ENCODE measurements around the gene SOX13. TPM values are rescaled to one million over a fixed set of nuclear protein-coding genes. Genes with fewer than 3 reads are reported as not detected.

Gene SOX13
- total and polyA plus RNA-seq, 3 donors from 2014 or later, result 17.8 to 33.4 (median 29.1) TPM

GRCh38 chr1:204067935-204068334 is 5.0 kb upstream of the SOX13 start:
- 93 to 96% methylated on average over 5 of the region's 5 CpGs for WGBS, 2 donors
- Histone ChIP-seq H3K4me3 (no peak overlapping the region), H3K27ac (no peak overlapping the region), H3K36me3 (ENCODE audit: low read depth, missing control alignments) (no peaks in the 10 kb centered on the region), H3K4me1 (peaks cover 4% of the 10 kb centered on the region), H3K9me3 (no peaks in the 10 kb centered on the region), H3K27me3 (no peaks in the 10 kb centered on the region)
- no peak for DNase-seq
- no peak for TF ChIP-seq POLR2A (IDR thresholded peaks at IDR 0.05)
- TF ChIP-seq, protein P1, sequence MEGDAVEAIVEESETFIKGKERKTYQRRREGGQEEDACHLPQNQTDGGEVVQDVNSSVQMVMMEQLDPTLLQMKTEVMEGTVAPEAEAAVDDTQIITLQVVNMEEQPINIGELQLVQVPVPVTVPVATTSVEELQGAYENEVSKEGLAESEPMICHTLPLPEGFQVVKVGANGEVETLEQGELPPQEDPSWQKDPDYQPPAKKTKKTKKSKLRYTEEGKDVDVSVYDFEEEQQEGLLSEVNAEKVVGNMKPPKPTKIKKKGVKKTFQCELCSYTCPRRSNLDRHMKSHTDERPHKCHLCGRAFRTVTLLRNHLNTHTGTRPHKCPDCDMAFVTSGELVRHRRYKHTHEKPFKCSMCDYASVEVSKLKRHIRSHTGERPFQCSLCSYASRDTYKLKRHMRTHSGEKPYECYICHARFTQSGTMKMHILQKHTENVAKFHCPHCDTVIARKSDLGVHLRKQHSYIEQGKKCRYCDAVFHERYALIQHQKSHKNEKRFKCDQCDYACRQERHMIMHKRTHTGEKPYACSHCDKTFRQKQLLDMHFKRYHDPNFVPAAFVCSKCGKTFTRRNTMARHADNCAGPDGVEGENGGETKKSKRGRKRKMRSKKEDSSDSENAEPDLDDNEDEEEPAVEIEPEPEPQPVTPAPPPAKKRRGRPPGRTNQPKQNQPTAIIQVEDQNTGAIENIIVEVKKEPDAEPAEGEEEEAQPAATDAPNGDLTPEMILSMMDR (IDR thresholded peaks at IDR 0.05), result no peak
- intact Hi-C loops (cut with DNase I; ENCODE audit: low total_unique reads), result no loop called here

- WGBS, 2 donors, result 90 to 92% methylated on average over 1 of the region's 1 CpG
- no peak for DNase-seq
- TF ChIP-seq, protein P1 (IDR thresholded peaks at IDR 0.05), result no peak
- TF ChIP-seq POLR2A (IDR thresholded peaks at IDR 0.05), result no peak
- Histone ChIP-seq H3K27me3 (no peaks in the 10 kb centered on the region), H3K4me3 (no peak overlapping the region), H3K36me3 (ENCODE audit: low read depth, missing control alignments) (no peaks in the 10 kb centered on the region), H3K4me1 (peaks cover 4% of the 10 kb centered on the region), H3K9me3 (no peaks in the 10 kb centered on the region), H3K27ac (no peak overlapping the region)
- intact Hi-C loops (cut with DNase I; ENCODE audit: low total_unique reads), result loop anchor here (10.0 kb wide), 1 partner anchor 55 kb away; no protein-coding TSS in a partner anchor
Observed at GRCh38 chr1:204069887-204070286, 3.0 kb upstream of the SOX13 start.

- TF ChIP-seq, protein P1 (IDR thresholded peaks at IDR 0.05), result no peak
- TF ChIP-seq POLR2A (IDR thresholded peaks at IDR 0.05), result no peak
- intact Hi-C loops (cut with DNase I; ENCODE audit: low total_unique reads), result loop anchor here (10.0 kb wide), 1 partner anchor 54 kb away; no protein-coding TSS in a partner anchor
Observed at GRCh38 chr1:204070895-204071294, 2.0 kb upstream of the SOX13 start.

DNA sequence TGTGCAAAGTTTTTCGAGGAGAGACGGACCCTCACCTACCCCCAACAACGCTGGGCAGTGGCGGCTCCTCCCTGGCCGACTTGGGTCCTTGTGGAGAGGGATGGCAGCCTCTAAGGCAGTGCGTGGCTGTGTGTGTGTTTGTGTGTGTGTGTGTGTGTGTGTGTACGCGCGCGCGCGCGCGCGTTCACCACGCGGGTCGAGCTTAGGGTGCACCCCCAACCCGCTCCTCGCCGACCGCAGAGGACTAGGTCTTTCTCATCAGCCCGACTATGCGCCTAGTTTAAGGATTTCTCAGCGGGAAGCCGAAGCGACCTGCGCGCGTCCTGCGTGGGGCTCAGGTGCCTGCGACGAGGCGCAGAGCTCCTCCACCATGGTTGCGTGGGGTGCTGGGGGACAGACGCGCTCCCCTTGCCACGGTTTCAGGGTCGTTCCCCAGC is 940 bp downstream of the SOX13 start:
- no peak for TF ChIP-seq POLR2A (IDR thresholded peaks at IDR 0.05)
- TF ChIP-seq, protein P1 (IDR thresholded peaks at IDR 0.05), result no peak
- DNase-seq, result peak; percentile 55
- H3K4me1 ChIP-seq, result peaks cover 26% of the 10 kb centered on the region
- H3K4me3 ChIP-seq, result peak overlapping the region; percentile 67 to 77
- 0 to 1% methylated on average over 8 to 39 of the region's 39 CpGs for WGBS, 2 donors
- no peaks in the 10 kb centered on the region for H3K9me3 ChIP-seq
- intact Hi-C loops (cut with DNase I; ENCODE audit: low total_unique reads), result loop anchor here (10.0 kb wide), 1 partner anchor 51 kb away; no protein-coding TSS in a partner anchor
- H3K27ac ChIP-seq, result peak overlapping the region; percentile 84 to 87
- H3K27me3 ChIP-seq, result no peaks in the 10 kb centered on the region
- H3K36me3 ChIP-seq (ENCODE audit: low read depth, missing control alignments), result no peaks in the 10 kb centered on the region

More at GRCh38 chr1:204070895-204071294, 2.0 kb upstream of the SOX13 start:
- Histone ChIP-seq H3K4me1 (peaks cover 7% of the 10 kb centered on the region), H3K27me3 (no peaks in the 10 kb centered on the region), H3K4me3 (no peak overlapping the region), H3K27ac (no peak overlapping the region), H3K36me3 (ENCODE audit: low read depth, missing control alignments) (no peaks in the 10 kb centered on the region), H3K9me3 (no peaks in the 10 kb centered on the region)
- no peak for DNase-seq
- WGBS, 2 donors, result 96 to 97% methylated on average over 6 of the region's 6 CpGs
